SKM-1 (cell line): ENCODE data around the gene RGMA.
A peak's percentile ranks its signal among the peaks of the same experiment; 100 is the strongest.

Source experiments
- DNase-seq: peaks from one replicate; lab custom pipeline; 2025; ENCODE audit not compliant: unreplicated experiment; lab: John Stamatoyannopoulos, UW

Gene RGMA

GRCh38 chr15:93093765-93094164 is 4.8 kb upstream of the RGMA start:
- DNase-seq: no peak

- no peak for DNase-seq
Observed at GRCh38 chr15:93091465-93091864, 2.5 kb upstream of the RGMA start.

- no peak for DNase-seq
Observed at GRCh38 chr15:93089727-93090305, 805 bp upstream of the RGMA start.

DNA sequence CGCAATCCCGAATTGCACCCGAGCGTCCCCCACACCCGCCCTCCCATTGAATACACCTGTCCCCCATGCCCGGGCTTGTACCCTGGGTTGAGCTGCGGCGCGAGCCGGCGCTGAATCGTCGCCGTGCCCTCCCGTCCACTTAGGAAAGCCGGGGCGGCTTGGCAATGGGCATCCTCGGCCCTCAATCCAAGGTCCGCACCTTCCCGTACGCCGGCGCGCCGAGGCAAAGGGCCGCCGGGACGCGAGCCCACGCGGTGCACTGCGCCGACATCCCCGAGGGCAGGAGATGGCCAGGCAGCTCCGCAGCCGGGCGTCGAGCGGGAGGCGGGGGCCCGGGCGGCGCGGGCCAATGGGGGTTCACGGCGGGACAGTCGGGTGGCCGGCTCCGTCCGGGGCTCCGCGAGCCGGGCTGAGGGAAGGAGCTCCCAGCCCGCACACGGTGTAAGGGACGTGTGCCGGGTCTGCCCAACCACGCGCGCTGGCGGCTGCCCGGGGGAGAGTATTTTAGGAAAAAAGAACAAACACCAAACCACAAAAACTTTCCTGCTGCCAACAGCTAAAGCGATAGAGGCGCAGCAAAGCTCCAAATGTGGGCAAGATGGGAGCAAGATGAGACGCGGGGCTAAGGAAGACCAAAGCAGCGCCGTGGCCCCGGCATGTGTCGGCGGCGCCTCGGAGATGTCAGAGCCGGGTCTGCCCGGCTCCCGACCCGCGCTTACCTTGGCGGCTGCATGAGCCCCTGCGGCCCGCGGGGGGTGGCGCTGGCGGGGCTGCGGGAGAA is 621 bp downstream of the RGMA start:
- DNase-seq: no peak

DNA sequence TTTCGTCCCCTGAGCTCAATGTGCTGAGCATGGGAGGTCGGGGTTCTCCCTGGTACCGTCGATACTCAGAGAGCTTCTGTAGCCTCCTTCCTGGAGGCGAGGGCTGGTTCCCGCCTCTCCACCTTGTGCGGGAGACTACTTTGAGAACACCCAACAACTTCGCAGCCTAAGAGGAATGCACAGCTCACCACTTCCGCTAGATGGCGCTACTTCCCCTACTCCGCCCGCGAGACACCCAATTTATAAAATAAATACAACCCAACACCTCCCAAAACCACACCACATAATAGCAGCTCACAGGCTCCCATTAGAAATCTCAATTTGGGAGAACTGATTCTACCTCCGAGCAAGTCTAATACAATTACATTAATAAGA is 1.2 kb downstream of the RGMA start:
- peak; percentile 44 for DNase-seq

- no peak for DNase-seq
Observed at GRCh38 chr15:93086791-93087190, 2.2 kb downstream of the RGMA start.

- no peak for DNase-seq
Observed at GRCh38 chr15:93085692-93086091, 3.3 kb downstream of the RGMA start.

DNA sequence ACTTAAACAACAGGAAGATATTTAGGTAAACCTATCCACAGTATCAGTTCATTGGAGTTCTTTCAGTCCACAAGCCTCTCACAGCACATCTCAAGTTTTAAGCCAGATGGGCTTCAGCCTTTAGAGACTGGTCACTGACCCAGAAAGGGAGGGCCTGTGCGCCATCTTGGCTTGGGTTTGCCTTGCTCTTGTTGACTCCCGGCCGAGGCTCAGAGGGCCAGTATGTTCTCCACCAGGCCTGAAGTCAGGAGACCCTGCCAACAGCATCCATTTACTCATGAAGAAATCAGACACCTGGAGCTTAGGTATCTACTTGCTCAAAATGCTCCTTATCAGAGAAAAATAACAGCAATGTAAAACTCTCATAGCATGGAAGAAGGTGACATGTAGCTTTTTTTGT is 6.2 kb downstream of the RGMA start:
- DNase-seq: no peak

DNA sequence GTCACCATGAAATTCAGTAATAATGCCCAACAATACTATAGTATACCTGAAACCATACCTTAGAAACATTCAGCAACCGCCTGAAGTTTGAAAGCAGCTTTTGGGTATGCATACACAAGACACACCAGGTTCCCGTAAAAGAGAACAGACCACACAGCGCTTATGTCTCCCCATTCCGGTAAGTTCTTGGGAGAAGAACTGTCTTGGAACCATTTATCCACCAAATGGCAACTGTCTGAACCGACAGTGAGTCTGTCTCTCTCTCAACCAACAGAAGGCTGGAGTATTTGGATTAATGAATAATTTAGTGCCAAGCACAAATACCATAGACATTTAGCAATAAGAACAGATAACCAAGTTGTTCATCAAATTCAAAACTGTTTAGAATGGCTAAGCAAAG is 7.6 kb downstream of the RGMA start:
- DNase-seq: no peak

GRCh38 chr15:93080451-93080850 is 8.6 kb downstream of the RGMA start:
- DNase-seq: no peak

GRCh38 chr15:93076875-93077274 is 12.1 kb downstream of the RGMA start:
- no peak for DNase-seq

DNA sequence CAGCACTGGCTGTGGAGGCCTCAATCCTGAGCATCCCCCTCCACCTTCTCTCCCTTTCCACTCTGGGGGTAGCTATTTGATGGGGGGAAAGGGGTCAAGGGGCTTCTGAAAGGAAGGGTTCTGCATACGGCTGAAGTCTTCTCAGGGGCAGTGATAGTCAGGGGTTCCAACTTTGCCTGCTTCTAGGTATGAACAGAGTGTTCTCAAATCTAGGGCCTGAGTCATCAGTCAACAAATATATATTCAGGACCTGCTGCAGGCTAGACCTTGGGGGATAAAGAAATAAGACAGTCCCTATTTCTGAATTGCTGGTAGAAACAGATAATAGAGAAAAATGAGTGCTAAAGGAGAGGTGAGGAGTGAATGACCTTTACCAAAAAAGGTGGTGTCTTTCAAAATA is 12.8 kb downstream of the RGMA start:
- DNase-seq: no peak

GRCh38 chr15:93074599-93074998 is 14.4 kb downstream of the RGMA start:
- DNase-seq: no peak

DNA sequence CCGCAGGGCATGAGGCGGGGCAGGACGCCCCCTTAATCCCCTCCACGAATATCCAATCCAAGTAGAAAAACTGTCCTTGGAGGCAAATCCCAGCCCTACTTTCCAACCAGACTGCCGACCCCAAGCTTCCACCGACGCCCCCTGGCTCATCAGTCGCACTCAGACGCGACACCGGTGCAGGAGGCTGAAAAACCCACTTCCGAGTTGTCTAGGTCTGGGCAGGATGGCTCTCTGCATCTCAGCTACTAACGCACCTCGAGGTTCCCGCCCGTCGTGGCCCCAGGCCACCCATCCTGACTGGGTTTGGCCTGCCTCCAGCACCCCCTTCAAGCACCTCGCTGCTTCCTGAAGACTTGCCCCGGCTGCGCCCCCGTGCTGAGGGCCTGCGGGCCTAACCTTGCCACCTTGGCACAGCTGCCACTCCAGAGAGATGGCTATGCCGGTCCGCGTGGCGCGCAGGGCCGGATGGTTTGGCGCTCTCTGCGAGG is 15.5 kb downstream of the RGMA start:
- no peak for DNase-seq

- no peak for DNase-seq
Observed at GRCh38 chr15:93072411-93073394, 16.3 kb downstream of the RGMA start.

- no peak for DNase-seq
Observed at GRCh38 chr15:93072011-93072410, 17.0 kb downstream of the RGMA start.

DNA sequence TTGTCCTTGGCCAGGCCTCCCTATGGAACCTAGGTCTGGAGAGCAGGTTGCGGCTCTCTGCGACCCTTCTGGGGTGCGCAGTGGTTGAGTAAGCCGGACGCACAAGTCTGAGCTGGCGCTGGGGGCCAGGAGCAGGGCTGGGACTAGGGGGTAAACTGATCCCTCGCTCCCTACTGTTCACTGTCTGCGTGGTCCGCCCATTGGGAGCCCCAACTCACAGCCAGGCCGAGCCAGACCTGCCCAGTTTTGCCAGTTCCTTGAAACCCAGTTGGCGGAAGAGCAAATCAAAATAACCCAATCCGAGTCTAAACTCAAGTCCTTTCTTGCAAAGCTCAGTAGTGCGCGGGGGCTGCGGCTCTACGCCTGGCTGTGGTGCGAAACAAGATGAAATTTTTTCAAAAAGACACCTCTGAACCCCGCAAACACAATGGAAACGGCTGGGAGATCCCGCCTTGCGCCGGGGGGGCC is 17.5 kb downstream of the RGMA start:
- DNase-seq: no peak

- no peak for DNase-seq
Observed at GRCh38 chr15:93070551-93071296, 18.3 kb downstream of the RGMA start.

GRCh38 chr15:93070132-93070531 is 18.9 kb downstream of the RGMA start:
- no peak for DNase-seq

- no peak for DNase-seq
Observed at GRCh38 chr15:93068581-93069199, 20.3 kb downstream of the RGMA start.
